ENCODE measurements around the gene MRAP.

GRCh38 chr21:32325706-32326105 is 27.1 kb downstream of the MRAP start:
- TF ChIP-seq POLR2AphosphoS5 (IDR thresholded peaks at IDR 0.05) (no peak), CTCF (IDR thresholded peaks at IDR 0.05) (no peak), EP300 (IDR thresholded peaks at IDR 0.05) (no peak)

Data from gastroesophageal sphincter (tissue), 3 donors.